GM18498 (cell line): Measurements from ENCODE around the gene DEFB129.
"Not testable (repeated sequence)": the region's sequence is repeated elsewhere in the genome, so short reads cannot be mapped to it uniquely, and the experiment has no call there.

Experiments
- ATAC-seq: cut with Tn5 transposase; IDR thresholded peaks from one replicate; pipeline ENCODE4 v1.9.1; 2021; ENCODE audit warnings: mild to moderate bottlenecking, moderate library complexity; ENCODE audit not compliant: unreplicated experiment

The DEFB129 gene

GRCh38 chr20:226958-227357 lies at the start of gene DEFB129:
TSS of gene DEFB129 (plus strand) at chr20:227258. CDS start at chr20:227289, 31 bp downstream.
- ATAC-seq, result no peak

DNA sequence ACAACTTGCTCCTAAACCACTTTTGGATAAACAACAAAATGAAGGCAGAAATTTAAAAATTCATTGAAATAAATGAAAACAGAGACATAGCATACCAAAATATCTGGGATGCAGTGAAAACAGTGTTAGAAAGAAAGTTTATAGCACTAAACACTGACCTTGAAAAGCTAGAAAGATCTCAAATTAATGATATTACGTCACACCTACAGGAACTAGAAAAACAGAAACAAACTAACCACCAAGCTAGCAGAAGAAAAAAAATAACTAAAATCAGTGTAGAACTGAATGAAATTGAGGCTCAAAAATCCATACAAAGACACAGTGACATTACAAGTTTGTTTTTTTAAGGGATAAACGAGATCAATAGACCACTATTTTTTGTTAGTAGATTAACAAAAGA lies 42.8 kb upstream of the DEFB129 start:
- no peak for ATAC-seq

DNA sequence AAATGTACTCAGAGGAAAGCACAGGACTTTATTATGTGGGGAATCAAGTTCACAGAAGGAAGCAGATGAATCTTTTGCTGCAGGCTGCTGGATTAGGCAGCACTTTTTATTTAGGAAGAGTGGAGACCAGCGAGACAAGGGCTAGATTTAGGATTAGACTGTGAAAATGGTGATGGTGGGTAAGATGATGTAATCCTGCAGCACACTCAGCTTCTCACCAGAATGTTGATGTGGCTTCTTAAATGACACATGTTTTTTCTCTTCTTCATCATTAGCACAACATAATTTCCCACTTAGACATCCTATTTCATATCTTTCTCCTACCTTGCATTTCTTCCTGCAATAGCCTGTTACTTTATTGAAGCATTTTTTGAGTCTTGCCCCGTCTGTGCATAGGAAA lies 39.3 kb upstream of the DEFB129 start:
- ATAC-seq, result no peak

GRCh38 chr20:189611-190010 lies 37.4 kb upstream of the DEFB129 start, which contains the start of gene DEFB128:
TSS of gene DEFB128 (minus strand) at chr20:189711. CDS start at chr20:189623, 88 bp downstream.
- no peak for ATAC-seq

- no peak for ATAC-seq
These were observed 28.8 kb upstream of the DEFB129 start for GRCh38 chr20:198225-198624.

DNA sequence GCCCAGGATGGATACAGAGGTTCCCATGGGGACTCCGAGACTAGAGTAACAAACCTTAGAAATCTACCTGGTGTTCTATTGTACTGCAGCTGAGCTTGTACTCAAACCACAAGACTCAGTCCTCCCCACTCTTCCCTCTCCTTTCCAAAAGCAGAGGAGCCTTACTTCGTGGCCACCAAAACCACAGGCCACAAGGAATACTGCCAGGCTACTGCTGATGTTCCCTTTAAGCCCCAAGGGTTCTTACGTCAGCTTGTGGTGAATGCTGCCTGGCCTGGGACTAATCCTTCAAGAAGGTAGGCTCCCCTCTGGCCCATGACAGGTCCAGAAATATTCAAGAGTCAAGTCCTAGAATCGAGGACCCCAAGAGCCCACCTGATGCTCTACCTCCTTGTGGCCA lies 27.1 kb upstream of the DEFB129 start:
- ATAC-seq, result no peak

DNA sequence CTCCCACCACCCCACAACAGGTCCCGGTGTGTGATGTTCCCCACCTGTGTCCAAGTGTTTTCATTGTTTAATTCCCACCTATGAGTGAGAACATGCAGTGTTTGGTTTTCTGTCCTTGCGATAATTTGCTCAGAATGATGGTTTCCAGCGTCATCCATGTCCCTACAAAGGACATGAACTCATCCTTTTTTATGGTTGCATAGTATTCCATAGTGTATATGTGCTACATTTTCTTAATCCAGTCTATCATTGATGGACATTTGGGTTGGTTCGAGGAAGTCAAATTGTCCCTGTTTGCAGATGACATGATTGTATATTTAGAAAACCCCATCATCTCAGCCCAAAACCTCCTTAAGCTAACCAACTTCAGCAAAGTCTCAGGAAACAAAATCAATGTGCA lies 23.4 kb upstream of the DEFB129 start:
- ATAC-seq, result not testable (repeated sequence)

GRCh38 chr20:208942-209566 lies 18.0 kb upstream of the DEFB129 start:
- ATAC-seq, result no peak

DNA sequence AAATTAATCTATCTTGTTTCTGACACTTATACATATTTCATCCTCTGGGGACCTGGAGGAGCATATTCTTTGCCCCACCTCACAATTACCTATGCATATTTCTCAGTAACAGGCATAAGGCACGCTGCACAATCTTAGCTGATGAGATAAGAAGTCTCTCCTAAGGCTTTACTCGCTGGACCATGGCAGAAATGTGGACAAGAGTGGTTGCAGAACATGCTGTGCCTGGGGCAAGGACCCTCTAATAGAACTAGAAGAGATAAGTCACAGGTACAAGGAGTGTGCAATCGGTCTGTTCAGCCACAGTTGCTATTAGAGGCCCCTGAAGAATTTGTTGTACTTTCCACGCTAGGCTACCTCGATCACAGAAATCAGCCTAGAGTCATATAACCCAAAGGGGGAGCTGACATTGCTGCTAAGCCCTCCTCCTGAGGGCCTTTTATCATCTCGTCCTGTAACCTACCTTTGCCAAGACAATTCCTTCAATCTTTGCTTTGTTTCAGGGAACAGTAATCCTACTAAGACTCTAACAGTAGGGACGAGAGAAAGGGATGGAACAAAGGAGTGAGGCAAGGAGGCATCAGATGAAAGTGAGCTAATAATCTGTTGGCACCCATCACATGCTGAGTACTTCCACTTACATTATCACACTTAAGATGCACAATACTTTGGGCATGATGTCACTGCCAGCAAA lies 16.1 kb upstream of the DEFB129 start:
- ATAC-seq, result no peak

GRCh38 chr20:214383-214782 lies 12.7 kb upstream of the DEFB129 start:
- ATAC-seq, result no peak

DNA sequence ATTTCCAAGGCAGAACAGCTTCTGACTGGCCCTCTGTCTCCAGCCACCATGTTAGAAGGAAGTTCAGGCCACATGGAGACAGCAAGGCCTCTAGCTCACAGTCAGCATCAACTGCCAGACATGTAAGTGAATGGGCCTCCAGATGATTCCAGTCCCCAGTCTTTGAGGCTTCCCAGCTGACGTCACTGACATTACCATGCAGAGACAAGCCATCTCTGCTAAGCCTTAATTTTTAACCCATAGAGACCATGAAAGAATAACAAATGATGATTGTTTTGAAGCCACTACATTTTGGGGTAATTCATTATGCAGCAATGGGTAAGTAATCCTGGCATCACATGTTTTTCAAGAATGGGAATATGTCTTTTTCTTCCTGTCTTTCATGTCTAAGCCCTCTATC lies 11.3 kb upstream of the DEFB129 start:
- no peak for ATAC-seq

GRCh38 chr20:217266-217665 lies 9.8 kb upstream of the DEFB129 start:
- ATAC-seq, result no peak

- no peak for ATAC-seq
These were observed 7.6 kb upstream of the DEFB129 start for GRCh38 chr20:219290-220115.

GRCh38 chr20:221258-221830 lies 5.7 kb upstream of the DEFB129 start:
- ATAC-seq, result no peak

GRCh38 chr20:225879-226278 lies 1.2 kb upstream of the DEFB129 start:
- not testable (repeated sequence) for ATAC-seq

- no peak for ATAC-seq
These were observed 514 bp downstream of the DEFB129 start for GRCh38 chr20:227439-228105.

GRCh38 chr20:235891-236290 lies 8.8 kb downstream of the DEFB129 start:
- no peak for ATAC-seq

DNA sequence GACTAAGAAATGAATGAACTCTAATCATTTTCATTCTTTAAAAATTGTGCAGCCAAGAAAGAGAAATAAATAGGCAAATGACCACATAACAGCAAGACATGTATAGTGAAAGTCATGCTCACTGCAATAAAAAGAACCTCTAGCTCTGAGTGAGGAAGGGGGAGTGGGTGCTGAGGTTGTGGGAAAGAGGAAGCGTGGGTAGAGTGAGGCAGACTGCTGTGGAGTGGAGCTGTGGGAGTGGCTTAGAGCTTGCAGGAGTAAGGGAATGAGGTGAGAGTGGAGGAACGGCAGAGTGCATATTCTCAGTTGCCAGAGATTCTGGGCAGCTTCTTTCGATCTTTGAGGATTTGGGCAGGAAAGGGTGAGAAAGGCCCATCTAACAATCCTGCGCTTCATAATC lies 10.4 kb downstream of the DEFB129 start:
- no peak for ATAC-seq

GRCh38 chr20:237929-238328 lies 10.9 kb downstream of the DEFB129 start:
- no peak for ATAC-seq

GRCh38 chr20:242905-243304 lies 15.8 kb downstream of the DEFB129 start:
- no peak for ATAC-seq

DNA sequence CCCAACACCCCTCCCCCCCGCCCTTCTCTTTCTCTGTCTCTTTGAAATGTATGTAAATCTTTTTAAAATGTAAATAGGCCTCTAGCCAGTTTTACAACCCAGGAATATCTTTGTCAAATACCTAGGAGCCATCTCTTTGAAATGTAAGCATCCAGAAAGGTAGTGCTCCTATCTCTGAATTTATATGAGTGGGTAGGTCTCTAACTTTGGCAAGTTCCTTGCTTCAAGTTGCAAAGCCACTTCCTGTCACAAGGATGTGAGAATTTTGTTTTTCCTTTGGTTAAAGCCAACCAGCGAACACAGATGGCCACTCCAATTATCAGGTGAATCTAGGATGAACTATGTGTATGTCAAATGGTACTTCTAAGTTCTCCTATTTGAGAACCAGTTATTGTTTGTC lies 24.3 kb downstream of the DEFB129 start:
- no peak for ATAC-seq
